ENCODE measurements around the gene SAFB. TPM values are rescaled to one million over a fixed set of nuclear protein-coding genes. Genes with fewer than 3 reads are reported as not detected.

SAFB gene
- total RNA-seq, 4 donors from 2014 or later, result 65.5 to 135 (median 86.4) TPM

DNA sequence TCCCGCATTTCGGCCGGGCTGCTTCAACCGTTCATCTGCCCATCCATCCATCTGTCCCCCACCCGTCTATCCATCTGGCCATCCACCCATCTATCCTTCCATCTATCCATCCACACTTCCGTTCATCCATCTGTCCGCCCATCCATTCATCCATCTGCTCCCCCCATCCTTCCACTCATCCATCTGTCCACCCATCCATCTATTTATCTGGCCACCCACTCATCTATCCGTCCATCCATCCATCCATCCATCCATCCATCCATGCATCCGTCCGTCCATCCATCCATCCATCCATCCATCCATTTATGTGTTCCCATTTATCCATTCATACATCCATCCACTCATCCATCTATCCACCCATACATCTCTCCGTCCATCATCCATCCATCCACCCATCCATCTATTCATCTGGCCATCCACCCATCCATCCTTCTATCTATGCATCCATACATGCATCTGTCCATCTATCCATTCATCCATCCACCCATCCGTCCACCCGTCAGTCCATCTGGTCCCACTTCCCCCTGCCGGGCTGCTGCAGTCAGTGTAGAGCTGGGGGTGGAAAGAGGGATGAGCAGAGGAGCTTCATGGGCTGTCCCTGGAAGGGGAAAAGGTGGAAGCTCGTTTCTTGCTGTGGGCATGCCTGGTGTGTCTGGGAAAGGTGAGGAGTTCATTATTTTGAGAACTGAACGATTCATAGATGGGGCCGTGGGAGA lies 58.7 kb downstream of the SAFB start:
- TF ChIP-seq, protein P1, sequence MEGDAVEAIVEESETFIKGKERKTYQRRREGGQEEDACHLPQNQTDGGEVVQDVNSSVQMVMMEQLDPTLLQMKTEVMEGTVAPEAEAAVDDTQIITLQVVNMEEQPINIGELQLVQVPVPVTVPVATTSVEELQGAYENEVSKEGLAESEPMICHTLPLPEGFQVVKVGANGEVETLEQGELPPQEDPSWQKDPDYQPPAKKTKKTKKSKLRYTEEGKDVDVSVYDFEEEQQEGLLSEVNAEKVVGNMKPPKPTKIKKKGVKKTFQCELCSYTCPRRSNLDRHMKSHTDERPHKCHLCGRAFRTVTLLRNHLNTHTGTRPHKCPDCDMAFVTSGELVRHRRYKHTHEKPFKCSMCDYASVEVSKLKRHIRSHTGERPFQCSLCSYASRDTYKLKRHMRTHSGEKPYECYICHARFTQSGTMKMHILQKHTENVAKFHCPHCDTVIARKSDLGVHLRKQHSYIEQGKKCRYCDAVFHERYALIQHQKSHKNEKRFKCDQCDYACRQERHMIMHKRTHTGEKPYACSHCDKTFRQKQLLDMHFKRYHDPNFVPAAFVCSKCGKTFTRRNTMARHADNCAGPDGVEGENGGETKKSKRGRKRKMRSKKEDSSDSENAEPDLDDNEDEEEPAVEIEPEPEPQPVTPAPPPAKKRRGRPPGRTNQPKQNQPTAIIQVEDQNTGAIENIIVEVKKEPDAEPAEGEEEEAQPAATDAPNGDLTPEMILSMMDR (IDR thresholded peaks at IDR 0.05; ENCODE audit: low read depth), result no peak

DNA sequence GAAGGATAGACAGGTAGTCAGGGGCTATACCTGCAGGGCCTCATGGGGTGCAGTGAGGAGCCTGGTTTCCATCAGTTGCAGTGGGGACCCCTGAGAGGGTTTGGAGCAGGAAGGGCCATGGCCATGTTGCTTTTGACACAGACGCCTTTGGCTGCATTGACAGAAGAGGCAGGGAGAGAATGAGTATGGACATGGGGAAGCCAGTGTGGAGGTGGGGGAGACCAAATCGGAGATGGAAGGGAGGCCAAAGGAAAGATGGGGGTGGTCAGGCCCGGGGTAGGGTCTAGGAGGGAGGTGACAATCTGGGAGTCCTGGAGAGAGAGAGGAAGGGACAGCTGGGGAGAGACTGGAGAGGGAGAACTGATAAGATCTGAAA lies 59.2 kb downstream of the SAFB start:
- TF ChIP-seq, protein P1 (IDR thresholded peaks at IDR 0.05; ENCODE audit: low read depth), result no peak

DNA sequence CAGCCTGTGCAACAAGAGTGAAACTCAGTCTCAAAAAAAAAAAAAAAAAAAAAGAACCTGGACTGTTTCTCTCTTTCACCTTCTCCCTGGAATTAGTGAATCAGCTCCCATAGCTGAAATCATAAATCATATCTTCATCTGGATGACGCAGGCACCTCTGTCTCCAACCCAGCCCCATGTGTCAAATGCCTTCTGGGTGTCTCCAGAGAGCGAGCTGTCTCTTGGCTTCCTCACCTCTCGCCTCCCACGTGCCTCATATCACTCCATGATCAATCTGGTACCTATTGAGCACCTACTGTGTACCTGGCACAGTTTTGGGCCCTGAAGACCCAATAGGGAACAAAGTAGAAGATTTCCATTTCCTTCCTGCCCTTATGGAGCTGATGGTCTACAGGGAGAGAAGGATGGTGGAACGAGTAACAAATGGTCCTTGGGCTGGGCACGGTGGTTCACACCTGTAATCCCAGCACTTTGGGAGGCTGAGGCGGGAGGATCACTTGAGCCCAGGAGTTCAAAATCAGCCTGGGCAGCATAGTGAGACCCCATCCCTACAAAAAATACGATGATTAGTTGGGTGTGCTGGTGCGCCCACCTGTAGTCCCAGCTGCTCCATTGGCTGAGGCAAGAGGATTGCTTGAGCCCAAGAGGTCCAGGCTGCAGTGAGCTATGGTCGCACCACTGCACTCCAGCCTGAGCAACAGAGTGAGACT lies 60.4 kb downstream of the SAFB start:
- TF ChIP-seq, protein P1 (IDR thresholded peaks at IDR 0.05; ENCODE audit: low read depth), result no peak

DNA sequence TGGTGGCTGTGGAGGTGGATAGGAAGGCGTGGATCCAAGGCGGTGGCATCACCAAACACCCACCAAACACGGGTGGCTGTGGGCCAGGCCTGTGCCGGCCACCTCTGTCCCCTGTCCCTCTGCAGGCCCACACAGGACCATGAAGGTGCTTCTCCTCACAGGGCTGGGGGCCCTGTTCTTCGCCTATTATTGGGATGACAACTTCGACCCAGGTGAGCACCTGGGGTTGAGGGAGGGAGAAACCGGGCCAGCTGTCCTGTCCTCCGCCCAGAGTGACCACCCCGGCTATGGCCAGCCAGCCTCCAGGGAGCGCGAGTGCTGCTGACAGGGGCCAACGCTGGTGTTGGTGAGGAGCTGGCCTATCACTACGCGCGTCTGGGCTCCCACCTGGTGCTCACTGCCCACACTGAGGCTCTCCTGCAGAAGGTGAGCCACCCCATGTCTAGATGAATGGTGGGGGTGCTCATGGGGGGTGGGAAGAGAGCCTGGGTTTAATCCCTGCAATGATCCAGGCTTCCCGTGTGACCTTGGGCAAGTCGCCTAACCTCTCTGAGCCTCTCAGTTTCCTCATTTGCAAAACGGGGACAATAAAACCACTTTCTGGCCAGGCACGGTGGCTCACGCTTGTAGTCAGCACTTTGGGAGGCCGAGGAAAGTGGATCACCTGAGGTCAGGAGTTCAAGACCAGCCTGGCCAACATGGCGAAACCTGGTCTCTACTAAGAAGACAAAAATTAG lies 62.0 kb downstream of the SAFB start:
- TF ChIP-seq, protein P1 (IDR thresholded peaks at IDR 0.05; ENCODE audit: low read depth), result no peak

DNA sequence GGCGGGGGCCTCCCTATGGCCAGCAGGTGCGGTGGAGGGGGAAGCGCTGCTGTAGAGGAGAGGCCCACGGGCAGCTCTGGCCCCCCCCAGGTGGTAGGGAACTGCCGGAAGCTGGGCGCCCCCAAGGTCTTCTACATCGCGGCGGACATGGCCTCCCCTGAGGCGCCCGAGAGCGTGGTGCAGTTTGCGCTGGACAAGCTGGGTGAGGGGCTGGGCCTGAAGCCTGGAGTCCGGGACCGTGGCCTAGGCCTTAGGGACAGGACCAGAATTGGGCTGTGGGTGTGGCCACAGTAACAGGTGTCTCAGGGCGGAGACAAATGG lies 63.4 kb downstream of the SAFB start:
- TF ChIP-seq, protein P1 (IDR thresholded peaks at IDR 0.05; ENCODE audit: low read depth), result no peak

DNA sequence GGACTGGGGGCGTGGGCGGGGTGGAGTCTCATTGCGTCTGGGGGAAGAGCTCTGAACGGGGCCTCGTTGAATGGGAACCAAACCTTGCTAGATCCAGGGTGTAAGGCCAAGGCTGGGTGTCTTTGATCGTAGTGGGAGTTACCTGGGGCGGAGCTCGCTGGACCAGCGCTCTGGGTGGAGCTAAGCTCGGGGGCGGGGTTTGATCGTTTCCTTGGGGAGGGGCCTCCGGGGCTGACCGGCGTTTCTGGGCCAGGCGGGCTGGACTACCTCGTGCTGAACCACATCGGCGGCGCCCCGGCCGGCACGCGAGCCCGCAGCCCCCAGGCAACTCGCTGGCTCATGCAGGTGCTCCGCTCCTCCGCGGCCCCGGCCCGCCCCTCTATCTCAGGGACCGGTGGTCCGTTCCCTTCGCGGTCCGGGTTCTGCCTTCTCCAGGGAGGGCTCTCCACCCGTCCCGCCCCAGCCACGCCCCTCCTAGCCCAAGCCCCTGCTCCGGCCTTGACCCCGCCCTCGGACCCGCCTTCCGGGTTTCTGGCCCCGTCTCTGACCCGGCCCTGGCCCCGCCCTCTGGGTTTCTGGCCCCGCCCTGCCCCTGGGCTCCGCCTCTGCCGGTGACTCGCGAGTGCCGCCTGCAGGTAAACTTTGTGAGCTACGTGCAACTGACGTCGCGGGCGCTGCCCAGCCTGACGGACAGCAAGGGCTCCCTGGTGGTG lies 63.9 kb downstream of the SAFB start:
- TF ChIP-seq, protein P1 (IDR thresholded peaks at IDR 0.05; ENCODE audit: low read depth), result no peak

All from subcutaneous adipose tissue (tissue), 4 donors.